HG02759 (cell line): Measurements from ENCODE around the gene CDCA8.
A peak's percentile ranks its signal among the peaks of the same experiment; 100 is the strongest.
"Not testable (repeated sequence)": the region's sequence is repeated elsewhere in the genome, so short reads cannot be mapped to it uniquely, and the experiment has no call there.

ENCODE experiments used
- ATAC-seq: cut with Tn5 transposase; IDR thresholded peaks from one replicate; pipeline ENCODE4 v1.9.1; 2021; ENCODE audit warnings: mild to moderate bottlenecking, moderate library complexity; ENCODE audit not compliant: unreplicated experiment

The CDCA8 gene

GRCh38 chr1:37672136-37672870, 20.0 kb upstream of the CDCA8 start:
- no peak for ATAC-seq

- ATAC-seq = no peak
Observed at GRCh38 chr1:37673920-37674319, 18.4 kb upstream of the CDCA8 start.

- peak; percentile 42 for ATAC-seq
Observed at GRCh38 chr1:37676281-37677142, 15.8 kb upstream of the CDCA8 start.

GRCh38 chr1:37677143-37677439, 15.2 kb upstream of the CDCA8 start:
- no peak for ATAC-seq

- no peak for ATAC-seq
Observed at GRCh38 chr1:37677808-37678207, 14.5 kb upstream of the CDCA8 start.

GRCh38 chr1:37680933-37681332, 11.4 kb upstream of the CDCA8 start:
- ATAC-seq = no peak

- ATAC-seq = no peak
Observed at GRCh38 chr1:37682334-37682987, 9.9 kb upstream of the CDCA8 start.

GRCh38 chr1:37684182-37684581, 8.1 kb upstream of the CDCA8 start:
- ATAC-seq = not testable (repeated sequence)

- ATAC-seq = no peak
Observed at GRCh38 chr1:37685722-37686121, 6.6 kb upstream of the CDCA8 start.

- ATAC-seq = not testable (repeated sequence)
Observed at GRCh38 chr1:37687764-37688163, 4.6 kb upstream of the CDCA8 start.

GRCh38 chr1:37688926-37689325, 3.4 kb upstream of the CDCA8 start:
- no peak for ATAC-seq

GRCh38 chr1:37691497-37692077, 729 bp upstream of the CDCA8 start:
- ATAC-seq = no peak

- no peak for ATAC-seq
Observed at GRCh38 chr1:37692834-37693175, 489 bp downstream of the CDCA8 start.

GRCh38 chr1:37697090-37697489, 4.8 kb downstream of the CDCA8 start:
- no peak for ATAC-seq

- ATAC-seq = no peak
Observed at GRCh38 chr1:37697737-37698136, 5.4 kb downstream of the CDCA8 start.

- ATAC-seq = no peak
Observed at GRCh38 chr1:37699147-37699546, 6.8 kb downstream of the CDCA8 start.

GRCh38 chr1:37701051-37701450, 8.7 kb downstream of the CDCA8 start:
- no peak for ATAC-seq

GRCh38 chr1:37703061-37703460, 10.7 kb downstream of the CDCA8 start:
- ATAC-seq = no peak

- no peak for ATAC-seq
Observed at GRCh38 chr1:37704966-37705365, 12.7 kb downstream of the CDCA8 start.

GRCh38 chr1:37705399-37705798, 13.1 kb downstream of the CDCA8 start:
- ATAC-seq = no peak

- ATAC-seq = no peak
Observed at GRCh38 chr1:37708471-37708870, 16.2 kb downstream of the CDCA8 start.

- no peak for ATAC-seq
Observed at GRCh38 chr1:37714226-37714625, 21.9 kb downstream of the CDCA8 start.
